ENCODE results near the gene PKD1L1.

Gene PKD1L1

DNA sequence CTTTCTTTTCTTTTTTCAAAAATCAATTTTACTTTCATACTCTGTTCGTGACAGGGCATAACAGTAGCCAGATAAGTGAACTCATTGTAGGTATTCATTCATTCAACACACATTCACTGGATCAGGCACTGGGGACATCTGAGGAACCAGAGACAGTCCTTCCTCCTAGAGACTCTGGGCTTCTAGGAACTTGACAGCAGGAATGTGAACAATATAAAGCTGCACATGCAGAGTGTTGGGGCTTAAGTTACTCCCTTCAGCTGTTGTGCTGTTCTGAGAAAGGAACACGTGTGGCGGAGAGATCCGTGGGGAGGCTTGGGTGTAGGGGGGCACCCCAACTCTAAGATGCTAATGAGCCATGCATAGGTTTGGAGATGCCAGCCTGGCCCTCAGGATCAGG lies 120.4 kb downstream of the PKD1L1 start:
- Histone ChIP-seq H3K36me3 (ENCODE audit: control insufficient read depth, insufficient read depth, low read length) (no peaks in the 10 kb centered on the region), H3K27ac (ENCODE audit: insufficient read depth, low read depth, low read length, poor library complexity, severe bottlenecking) (no peak overlapping the region), H3K4me3 (ENCODE audit: insufficient read depth, low read depth, low read length) (no peak overlapping the region), H3K4me1 (ENCODE audit: control insufficient read depth, insufficient read depth, low read length) (no peaks in the 10 kb centered on the region), H3K27me3 (ENCODE audit: control insufficient read depth, insufficient read depth, low read length, poor library complexity, severe bottlenecking) (no peaks in the 10 kb centered on the region), H3K9me3 (ENCODE audit: control insufficient read depth, low read length) (no peaks in the 10 kb centered on the region)
- 89 to 90% methylated on average over 4 of the region's 4 CpGs for WGBS, 2 experiments

DNA sequence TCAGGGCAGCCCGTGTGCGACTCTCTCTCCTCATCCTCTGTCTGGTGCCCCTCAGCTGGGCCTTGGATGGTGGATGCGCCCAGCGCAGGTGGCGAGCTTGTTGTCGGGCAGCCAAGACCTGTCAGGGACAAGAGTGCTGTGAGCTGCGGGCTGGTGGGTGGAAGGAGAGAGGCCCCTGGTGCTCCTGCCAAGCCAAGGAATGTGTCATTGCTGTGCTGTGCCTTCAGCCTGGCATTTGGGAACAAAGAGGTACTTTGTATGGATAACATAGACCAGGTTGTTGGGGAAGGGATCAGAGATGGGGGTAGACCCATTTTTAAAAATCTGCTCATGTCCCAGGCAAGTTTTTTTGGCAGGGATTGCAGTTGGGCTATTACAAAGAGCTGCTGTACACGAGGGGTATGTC lies 120.9 kb downstream of the PKD1L1 start:
- Histone ChIP-seq H3K4me1 (ENCODE audit: control insufficient read depth, insufficient read depth, low read length) (no peaks in the 10 kb centered on the region), H3K9me3 (ENCODE audit: control insufficient read depth, low read length) (no peaks in the 10 kb centered on the region), H3K36me3 (ENCODE audit: control insufficient read depth, insufficient read depth, low read length) (no peaks in the 10 kb centered on the region), H3K4me3 (ENCODE audit: insufficient read depth, low read depth, low read length) (no peak overlapping the region), H3K27ac (ENCODE audit: insufficient read depth, low read depth, low read length, poor library complexity, severe bottlenecking) (no peak overlapping the region), H3K27me3 (ENCODE audit: control insufficient read depth, insufficient read depth, low read length, poor library complexity, severe bottlenecking) (no peaks in the 10 kb centered on the region)
- 94 to 96% methylated on average over 8 of the region's 8 CpGs for WGBS, 2 experiments

DNA sequence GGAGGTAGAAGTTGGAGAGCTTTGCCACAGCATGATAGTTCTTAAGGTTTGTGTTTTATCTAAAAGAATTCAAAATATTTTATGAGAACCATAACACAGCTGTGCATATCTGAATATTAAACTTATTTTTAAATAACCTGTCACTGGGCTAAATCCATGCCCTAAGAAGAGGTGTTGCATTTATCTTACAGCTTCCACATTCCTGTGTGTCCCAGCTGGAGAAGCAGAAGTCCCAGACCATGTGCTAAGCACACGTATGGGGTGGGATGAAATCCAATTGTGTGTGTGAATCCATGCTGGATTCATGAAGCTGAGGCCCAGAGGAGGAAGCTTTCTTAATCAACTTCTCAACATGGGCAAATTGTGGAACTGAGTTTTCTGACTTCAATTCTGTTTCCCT lies 121.5 kb downstream of the PKD1L1 start:
- Histone ChIP-seq H3K4me1 (ENCODE audit: control insufficient read depth, insufficient read depth, low read length) (no peaks in the 10 kb centered on the region), H3K9me3 (ENCODE audit: control insufficient read depth, low read length) (no peaks in the 10 kb centered on the region), H3K4me3 (ENCODE audit: insufficient read depth, low read depth, low read length) (no peak overlapping the region), H3K27me3 (ENCODE audit: control insufficient read depth, insufficient read depth, low read length, poor library complexity, severe bottlenecking) (no peaks in the 10 kb centered on the region), H3K27ac (ENCODE audit: insufficient read depth, low read depth, low read length, poor library complexity, severe bottlenecking) (no peak overlapping the region), H3K36me3 (ENCODE audit: control insufficient read depth, insufficient read depth, low read length) (no peaks in the 10 kb centered on the region)
- 93 to 100% methylated on average over 1 of the region's 1 CpG for WGBS, 2 experiments

DNA sequence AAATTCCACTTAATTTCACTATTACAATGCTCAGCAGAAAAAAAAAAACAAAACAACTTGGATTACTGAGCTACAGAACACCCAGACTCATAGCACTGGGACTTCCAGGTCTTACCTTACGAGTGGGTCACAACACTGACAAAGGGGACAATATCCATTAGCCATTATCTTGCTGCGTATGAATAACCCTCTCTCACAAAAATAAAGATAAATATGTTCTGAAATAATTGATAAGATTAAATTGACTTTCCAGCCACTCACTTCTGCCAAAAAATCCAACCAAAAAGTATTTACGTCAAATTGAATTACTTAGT lies 128.7 kb downstream of the PKD1L1 start:
- Histone ChIP-seq H3K27me3 (ENCODE audit: control insufficient read depth, insufficient read depth, low read length, poor library complexity, severe bottlenecking) (no peaks in the 10 kb centered on the region), H3K36me3 (ENCODE audit: control insufficient read depth, insufficient read depth, low read length) (no peaks in the 10 kb centered on the region), H3K9me3 (ENCODE audit: control insufficient read depth, low read length) (no peaks in the 10 kb centered on the region), H3K4me1 (ENCODE audit: control insufficient read depth, insufficient read depth, low read length) (peaks cover 3% of the 10 kb centered on the region), H3K4me3 (ENCODE audit: insufficient read depth, low read depth, low read length) (no peak overlapping the region), H3K27ac (ENCODE audit: insufficient read depth, low read depth, low read length, poor library complexity, severe bottlenecking) (no peak overlapping the region)
- WGBS, 2 experiments: 93 to 94% methylated on average over 2 to 3 of the region's 3 CpGs

DNA sequence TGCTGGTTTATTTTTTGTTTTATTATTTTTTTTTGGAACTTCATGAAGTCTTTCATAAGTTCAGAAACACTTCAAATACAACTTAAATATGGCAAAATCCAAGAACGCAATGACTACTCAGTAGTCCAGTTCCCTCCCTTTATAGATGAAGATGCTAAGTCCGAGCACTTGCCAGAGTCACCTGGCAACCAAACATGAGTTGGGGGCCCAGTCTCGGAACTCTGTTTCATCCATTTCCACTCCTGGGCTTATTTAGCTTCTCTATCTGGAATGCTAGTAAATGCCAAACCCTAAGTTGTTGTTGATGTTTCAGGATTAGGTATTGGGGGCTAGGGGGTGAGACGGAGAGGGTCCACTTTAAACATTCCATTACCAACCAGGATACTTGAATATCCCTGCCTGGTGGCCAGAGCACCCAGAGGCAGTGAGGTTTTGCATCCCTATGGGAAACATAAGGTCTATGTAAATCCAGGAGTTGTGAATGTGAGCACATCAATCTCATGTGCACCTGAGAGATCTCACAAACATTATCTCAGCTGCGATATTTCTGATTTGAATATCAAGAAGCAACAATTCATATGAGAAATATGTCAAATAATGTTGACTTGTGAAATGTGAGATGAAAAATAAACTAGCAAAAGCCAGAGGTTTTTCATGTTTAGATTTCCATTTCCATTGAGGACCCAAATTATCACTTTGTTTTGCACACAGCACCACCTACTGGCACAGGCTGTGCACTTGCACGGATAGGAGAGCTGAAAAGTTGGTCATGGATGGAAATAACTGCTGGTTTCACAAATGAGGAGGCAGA lies 129.3 kb downstream of the PKD1L1 start:
- Histone ChIP-seq H3K27ac (ENCODE audit: insufficient read depth, low read depth, low read length, poor library complexity, severe bottlenecking) (no peak overlapping the region), H3K9me3 (ENCODE audit: control insufficient read depth, low read length) (no peaks in the 10 kb centered on the region)
- 67 to 73% methylated on average over 5 to 6 of the region's 6 CpGs for WGBS, 2 experiments

DNA sequence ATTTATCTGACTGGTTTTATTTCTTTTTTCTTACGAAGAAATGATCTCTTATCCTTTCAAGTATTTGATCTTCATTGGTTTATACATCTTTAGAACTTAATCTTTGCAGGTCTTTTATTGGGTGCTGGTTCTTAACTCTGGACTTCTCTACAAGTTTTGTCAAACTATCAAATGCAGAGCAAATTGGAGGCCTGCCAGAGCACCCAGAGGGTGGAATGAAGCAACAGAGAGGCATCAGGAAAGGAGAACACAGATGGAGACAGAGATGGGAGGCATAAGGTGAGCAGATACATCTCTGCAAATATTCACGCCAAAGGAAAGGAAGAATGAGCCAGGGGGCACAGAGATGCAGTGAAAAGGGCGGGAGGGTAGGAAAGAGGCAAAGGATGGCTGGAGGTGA lies 130.3 kb downstream of the PKD1L1 start:
- 92 to 93% methylated on average over 2 to 3 of the region's 3 CpGs for WGBS, 2 experiments
- Histone ChIP-seq H3K27me3 (ENCODE audit: control insufficient read depth, insufficient read depth, low read length, poor library complexity, severe bottlenecking) (no peaks in the 10 kb centered on the region), H3K4me1 (ENCODE audit: control insufficient read depth, insufficient read depth, low read length) (peaks cover 3% of the 10 kb centered on the region), H3K4me3 (ENCODE audit: insufficient read depth, low read depth, low read length) (no peak overlapping the region), H3K36me3 (ENCODE audit: control insufficient read depth, insufficient read depth, low read length) (no peaks in the 10 kb centered on the region), H3K9me3 (ENCODE audit: control insufficient read depth, low read length) (no peaks in the 10 kb centered on the region), H3K27ac (ENCODE audit: insufficient read depth, low read depth, low read length, poor library complexity, severe bottlenecking) (no peak overlapping the region)

More for the DNA sequence above, 129.3 kb downstream of the PKD1L1 start:
- peaks cover 3% of the 10 kb centered on the region for H3K4me1 ChIP-seq (ENCODE audit: control insufficient read depth, insufficient read depth, low read length)
- no peaks in the 10 kb centered on the region for H3K27me3 ChIP-seq (ENCODE audit: control insufficient read depth, insufficient read depth, low read length, poor library complexity, severe bottlenecking)
- H3K36me3 ChIP-seq (ENCODE audit: control insufficient read depth, insufficient read depth, low read length): no peaks in the 10 kb centered on the region
- H3K4me3 ChIP-seq (ENCODE audit: insufficient read depth, low read depth, low read length): no peak overlapping the region

DNA sequence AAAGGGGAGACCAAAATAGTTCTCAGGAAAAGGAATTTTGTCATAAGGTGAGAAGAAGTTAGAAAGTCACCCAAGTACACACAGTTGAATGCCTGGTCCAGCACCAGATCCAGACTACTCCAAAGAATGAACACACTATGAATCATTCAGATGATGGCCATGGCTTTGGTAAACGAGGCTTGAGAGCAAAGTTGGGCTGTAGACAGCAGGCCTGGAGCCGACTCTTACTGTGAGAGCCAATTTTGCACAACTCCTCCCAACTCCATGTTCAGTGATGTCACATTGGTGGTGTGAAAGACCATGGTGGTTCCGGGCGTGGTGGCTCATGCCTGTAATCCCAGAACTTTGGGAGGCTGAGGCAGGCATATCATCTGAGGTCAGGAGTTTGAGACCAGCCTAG lies 131.6 kb downstream of the PKD1L1 start:
- Histone ChIP-seq H3K36me3 (ENCODE audit: control insufficient read depth, insufficient read depth, low read length) (no peaks in the 10 kb centered on the region), H3K4me1 (ENCODE audit: control insufficient read depth, insufficient read depth, low read length) (peaks cover 3% of the 10 kb centered on the region), H3K27me3 (ENCODE audit: control insufficient read depth, insufficient read depth, low read length, poor library complexity, severe bottlenecking) (no peaks in the 10 kb centered on the region), H3K27ac (ENCODE audit: insufficient read depth, low read depth, low read length, poor library complexity, severe bottlenecking) (no peak overlapping the region), H3K4me3 (ENCODE audit: insufficient read depth, low read depth, low read length) (no peak overlapping the region), H3K9me3 (ENCODE audit: control insufficient read depth, low read length) (no peaks in the 10 kb centered on the region)
- 91 to 93% methylated on average over 4 of the region's 4 CpGs for WGBS, 2 experiments

DNA sequence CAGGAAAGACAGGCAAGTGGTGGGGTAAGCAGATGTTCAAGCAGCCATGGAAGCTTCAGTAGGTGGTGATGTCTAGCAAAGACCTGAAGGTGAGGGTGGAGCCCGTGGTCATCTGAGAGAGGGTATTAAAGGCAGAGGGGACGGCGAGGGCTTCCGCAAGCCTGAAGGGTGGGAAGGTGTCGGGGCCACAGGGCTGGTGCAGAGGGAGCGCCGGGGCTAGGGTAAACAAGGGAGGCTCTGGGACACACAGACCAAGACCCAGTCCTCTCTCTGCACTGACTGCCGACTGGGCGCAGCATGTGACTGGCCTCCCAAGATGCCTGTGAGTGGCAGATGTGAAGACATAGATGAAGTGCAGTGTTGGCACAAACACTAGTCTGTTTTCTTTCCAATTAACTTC lies 132.4 kb downstream of the PKD1L1 start:
- whole genome bisulfite sequencing, 2 experiments: 91 to 92% methylated on average over 9 of the region's 9 CpGs
- H3K4me3 ChIP-seq (ENCODE audit: insufficient read depth, low read depth, low read length): no peak overlapping the region
- no peaks in the 10 kb centered on the region for H3K27me3 ChIP-seq (ENCODE audit: control insufficient read depth, insufficient read depth, low read length, poor library complexity, severe bottlenecking)
- peaks cover 3% of the 10 kb centered on the region for H3K4me1 ChIP-seq (ENCODE audit: control insufficient read depth, insufficient read depth, low read length)
- H3K27ac ChIP-seq (ENCODE audit: insufficient read depth, low read depth, low read length, poor library complexity, severe bottlenecking): no peak overlapping the region
- no peaks in the 10 kb centered on the region for H3K9me3 ChIP-seq (ENCODE audit: control insufficient read depth, low read length)
- H3K36me3 ChIP-seq (ENCODE audit: control insufficient read depth, insufficient read depth, low read length): no peaks in the 10 kb centered on the region

DNA sequence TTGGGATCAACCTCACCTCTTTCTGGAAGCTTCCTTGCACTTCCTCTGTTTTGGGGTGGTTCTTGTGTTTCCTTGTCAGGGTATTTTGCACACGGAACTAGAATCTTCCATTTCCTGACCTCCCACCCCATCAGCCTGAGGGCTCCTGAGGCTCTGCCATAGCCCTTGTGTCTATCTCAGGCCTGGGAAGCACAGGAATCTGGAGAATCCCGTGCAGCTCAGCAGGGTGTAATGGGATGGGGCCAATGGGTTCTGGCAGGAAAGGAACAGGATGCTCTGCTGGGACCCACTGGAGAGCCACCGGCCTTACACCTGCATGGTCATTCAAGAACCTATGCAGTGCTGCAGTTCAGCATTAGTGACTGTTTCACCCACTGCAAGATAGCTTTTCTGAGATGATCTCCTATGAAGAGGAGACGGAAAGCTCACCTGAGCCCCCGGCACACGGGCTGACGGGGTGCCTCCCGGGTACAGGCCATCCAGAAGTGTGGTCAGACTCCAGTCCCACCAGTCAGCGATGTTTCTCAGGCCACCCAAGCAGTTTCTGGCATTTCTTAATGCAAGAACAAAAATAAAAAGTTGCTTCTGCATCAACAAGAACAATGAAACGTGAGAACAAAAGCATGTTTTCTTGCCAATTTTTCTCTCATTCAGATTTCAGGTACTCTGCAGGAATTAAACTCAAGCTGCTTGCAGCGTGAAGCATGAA lies 133.2 kb downstream of the PKD1L1 start:
- WGBS, 2 experiments: 82 to 83% methylated on average over 11 of the region's 11 CpGs
- H3K27ac ChIP-seq (ENCODE audit: insufficient read depth, low read depth, low read length, poor library complexity, severe bottlenecking): no peak overlapping the region

DNA sequence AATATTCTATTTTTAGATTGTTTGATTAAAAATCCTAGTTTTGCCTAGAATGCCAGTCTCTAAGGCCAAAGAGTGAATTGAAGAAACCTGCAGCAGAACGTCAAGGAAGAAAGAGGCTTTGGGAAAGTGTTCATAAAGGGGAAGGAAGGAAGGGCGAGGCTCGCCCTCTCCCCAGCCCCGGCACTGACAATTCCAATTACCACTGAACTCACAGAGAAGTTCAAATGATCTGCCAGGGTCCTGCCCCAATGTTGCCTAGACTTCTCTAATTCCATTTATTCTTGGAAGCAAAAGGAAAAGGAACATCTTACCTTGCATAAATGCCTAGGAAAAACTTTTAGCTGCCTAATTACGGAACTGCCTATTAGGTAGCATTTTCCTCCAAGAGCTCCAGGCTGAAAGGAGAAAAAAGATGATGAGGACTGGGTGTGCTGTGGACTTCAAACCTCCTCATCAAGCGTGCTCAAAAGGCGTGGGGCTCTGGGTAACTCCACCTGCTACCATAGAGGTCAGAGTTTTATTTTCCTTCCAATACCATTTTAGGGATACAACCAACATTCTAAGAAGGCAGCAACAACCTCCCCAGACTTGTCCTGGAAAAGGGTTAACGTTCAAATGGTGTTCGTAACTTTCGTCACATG lies 134.5 kb downstream of the PKD1L1 start:
- no peak overlapping the region for H3K4me3 ChIP-seq (ENCODE audit: insufficient read depth, low read depth, low read length)
- WGBS, 2 experiments: 85 to 91% methylated on average over 10 of the region's 10 CpGs
- H3K4me1 ChIP-seq (ENCODE audit: control insufficient read depth, insufficient read depth, low read length): peaks cover 3% of the 10 kb centered on the region
- H3K36me3 ChIP-seq (ENCODE audit: control insufficient read depth, insufficient read depth, low read length): no peaks in the 10 kb centered on the region
- H3K9me3 ChIP-seq (ENCODE audit: control insufficient read depth, low read length): no peaks in the 10 kb centered on the region
- no peak overlapping the region for H3K27ac ChIP-seq (ENCODE audit: insufficient read depth, low read depth, low read length, poor library complexity, severe bottlenecking)
- no peaks in the 10 kb centered on the region for H3K27me3 ChIP-seq (ENCODE audit: control insufficient read depth, insufficient read depth, low read length, poor library complexity, severe bottlenecking)

More for the DNA sequence above, 133.2 kb downstream of the PKD1L1 start:
- no peaks in the 10 kb centered on the region for H3K9me3 ChIP-seq (ENCODE audit: control insufficient read depth, low read length)
- H3K36me3 ChIP-seq (ENCODE audit: control insufficient read depth, insufficient read depth, low read length): no peaks in the 10 kb centered on the region
- peaks cover 3% of the 10 kb centered on the region for H3K4me1 ChIP-seq (ENCODE audit: control insufficient read depth, insufficient read depth, low read length)
- H3K27me3 ChIP-seq (ENCODE audit: control insufficient read depth, insufficient read depth, low read length, poor library complexity, severe bottlenecking): no peaks in the 10 kb centered on the region
- no peak overlapping the region for H3K4me3 ChIP-seq (ENCODE audit: insufficient read depth, low read depth, low read length)
